Vagina (tissue), 2 donors: ENCODE results near the gene NUMB. TPM values are rescaled to one million over a fixed set of nuclear protein-coding genes. Genes with fewer than 3 reads are reported as not detected.

Experiments used
- DNase-seq, 2 donors: peaks; one replicate each; pipeline ENCODE4 v3.0.0-alpha.2; 2017; ENCODE audit errors: extremely low spot score in 2 of 2
- H3K27ac ChIP-seq: fragments of 200-600 bp; sonication (generic); one replicate; pipeline ENCODE4 v1.5.1; 2019
- H3K27me3 ChIP-seq: fragments of 200-600 bp; sonication (generic); one replicate; pipeline ENCODE4 v1.5.1; 2019
- H3K36me3 ChIP-seq, 2 donors: fragments of 200-600 bp; sonication (generic); one replicate each; pipeline ENCODE4 v1.5.1; 2017 to 2019
- H3K4me1 ChIP-seq: fragments of 200-600 bp; sonication (generic); one replicate; pipeline ENCODE4 v1.5.1; 2019
- H3K4me3 ChIP-seq, 2 donors: fragments of 200-600 bp; sonication (generic); 1 replicate in 1 of 2; 2 replicates in 1 of 2; pipeline ENCODE4 v1.5.1; 2016 to 2019
- H3K9me3 ChIP-seq: fragments of 200-600 bp; sonication (generic); one replicate; pipeline ENCODE4 v1.5.1; 2019
- POLR2A ChIP-seq, 2 donors: fragments of 450-650 bp; IDR thresholded peaks; one replicate each; pipeline ENCODE4 v1.6.1; 2017; ENCODE audit warnings: antibody characterized with exemption in 2 of 2, mild to moderate bottlenecking in 2 of 2, moderate library complexity in 2 of 2
- POLR2AphosphoS5 ChIP-seq, 2 donors: sonication (generic); formaldehyde crosslinking; IDR thresholded peaks; one replicate each; pipeline ENCODE4 v1.9.0; 2017; ENCODE audit warnings: antibody characterized with exemption in 2 of 2, mild to moderate bottlenecking in 2 of 2, low read depth in 1 of 2; ENCODE audit not compliant: insufficient read depth in 1 of 2
- intact Hi-C: fragments of 100-400 bp; cut with DNase I; formaldehyde crosslinking; loops from one replicate; pipeline ENCODE4 v1.15.1; 2023
- total RNA-seq: library from RNA; depleted of rRNA; stranded (reverse); fragments of >200 nt; gene quantifications from one replicate; pipeline ENCODE4 v1.2.3, GENCODE V29; 2016
- TF ChIP-seq, protein P1 (sequence below), 3 experiments: fragments of 450-650 bp in 2 of 3; fragments of 200-600 bp in 1 of 3; sonication (generic) in 1 of 3; IDR thresholded peaks; one replicate each; pipeline ENCODE4 v1.5.1; 2017 to 2019; ENCODE audit warnings: antibody characterized with exemption in 3 of 3, mild to moderate bottlenecking in 2 of 3, moderate library complexity in 2 of 3

The NUMB gene
- total RNA-seq, 1 donor from 2014 or later = 48.1 TPM

DNA sequence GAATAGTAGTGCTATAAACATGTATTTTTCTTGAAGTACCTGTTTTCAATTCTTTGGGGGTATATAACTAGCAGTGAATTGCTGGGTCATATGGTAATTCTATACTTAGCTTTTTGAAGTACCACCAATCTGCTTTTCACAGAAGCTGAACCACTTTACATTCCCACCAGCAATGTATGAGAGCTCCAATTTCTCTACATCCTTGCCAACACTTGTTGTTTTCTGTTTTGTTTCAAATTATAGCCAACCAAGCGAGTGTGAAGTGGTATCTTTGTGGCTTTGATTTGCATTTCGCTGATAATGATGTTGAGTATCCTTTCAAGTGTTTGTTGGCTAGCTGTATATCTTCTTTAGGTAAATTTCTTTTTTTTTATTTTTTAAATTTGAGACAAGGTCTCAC is 125.3 kb downstream of the NUMB start:
- Histone ChIP-seq H3K9me3 (no peaks in the 10 kb centered on the region), H3K4me1 (peaks cover 9% of the 10 kb centered on the region), H3K27me3 (no peaks in the 10 kb centered on the region), H3K36me3 (no peaks in the 10 kb centered on the region), H3K27ac (no peak overlapping the region), H3K4me3 (no peak overlapping the region)
- TF ChIP-seq POLR2A (IDR thresholded peaks at IDR 0.05) (no peak), POLR2AphosphoS5 (IDR thresholded peaks at IDR 0.05; ENCODE audit: insufficient read depth in 1 of 2, low read depth in 1 of 2) (no peak)
- TF ChIP-seq, protein P1, sequence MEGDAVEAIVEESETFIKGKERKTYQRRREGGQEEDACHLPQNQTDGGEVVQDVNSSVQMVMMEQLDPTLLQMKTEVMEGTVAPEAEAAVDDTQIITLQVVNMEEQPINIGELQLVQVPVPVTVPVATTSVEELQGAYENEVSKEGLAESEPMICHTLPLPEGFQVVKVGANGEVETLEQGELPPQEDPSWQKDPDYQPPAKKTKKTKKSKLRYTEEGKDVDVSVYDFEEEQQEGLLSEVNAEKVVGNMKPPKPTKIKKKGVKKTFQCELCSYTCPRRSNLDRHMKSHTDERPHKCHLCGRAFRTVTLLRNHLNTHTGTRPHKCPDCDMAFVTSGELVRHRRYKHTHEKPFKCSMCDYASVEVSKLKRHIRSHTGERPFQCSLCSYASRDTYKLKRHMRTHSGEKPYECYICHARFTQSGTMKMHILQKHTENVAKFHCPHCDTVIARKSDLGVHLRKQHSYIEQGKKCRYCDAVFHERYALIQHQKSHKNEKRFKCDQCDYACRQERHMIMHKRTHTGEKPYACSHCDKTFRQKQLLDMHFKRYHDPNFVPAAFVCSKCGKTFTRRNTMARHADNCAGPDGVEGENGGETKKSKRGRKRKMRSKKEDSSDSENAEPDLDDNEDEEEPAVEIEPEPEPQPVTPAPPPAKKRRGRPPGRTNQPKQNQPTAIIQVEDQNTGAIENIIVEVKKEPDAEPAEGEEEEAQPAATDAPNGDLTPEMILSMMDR (IDR thresholded peaks at IDR 0.05) = no peak
- intact Hi-C loops = no loop called here
- DNase-seq = no peak

DNA sequence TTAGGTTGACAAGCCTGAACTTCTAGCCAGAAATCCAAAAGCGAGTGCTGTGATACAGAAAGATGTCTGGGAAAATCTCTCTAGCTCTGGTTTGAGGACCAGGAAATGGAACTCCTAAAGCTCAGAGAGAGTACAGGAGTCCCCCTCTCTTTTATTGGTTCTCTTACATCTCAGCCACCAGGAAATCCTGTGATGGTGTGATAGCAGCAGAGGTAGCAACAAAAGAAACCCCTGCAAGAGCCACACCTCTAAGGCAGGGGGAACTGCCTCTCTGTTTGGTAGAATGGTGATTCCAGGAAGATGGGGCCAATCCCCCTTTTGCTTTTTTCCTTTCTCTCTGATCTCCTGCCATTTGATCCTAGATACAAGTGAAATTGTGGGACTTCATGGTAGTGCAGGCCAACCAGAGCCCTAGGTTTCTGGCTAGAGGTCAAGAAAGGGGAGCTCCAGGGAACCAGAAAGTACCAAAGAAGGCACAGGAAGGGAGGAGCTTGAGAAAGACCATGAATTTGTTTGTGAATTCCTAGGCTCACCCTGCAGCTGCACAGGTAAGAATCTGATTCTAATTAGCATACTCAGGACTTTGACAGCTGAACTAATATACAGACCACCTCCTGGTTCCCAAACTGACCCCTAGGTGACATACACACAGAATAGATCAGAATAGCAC is 132.6 kb downstream of the NUMB start:
- DNase-seq = no peak
- no peak overlapping the region for H3K4me3 ChIP-seq
- no peaks in the 10 kb centered on the region for H3K36me3 ChIP-seq
- H3K4me1 ChIP-seq = no peaks in the 10 kb centered on the region
- H3K27ac ChIP-seq = no peak overlapping the region
- no peaks in the 10 kb centered on the region for H3K27me3 ChIP-seq
- H3K9me3 ChIP-seq = no peaks in the 10 kb centered on the region
- TF ChIP-seq POLR2A (IDR thresholded peaks at IDR 0.05) = no peak
- intact Hi-C loops = no loop called here

DNA sequence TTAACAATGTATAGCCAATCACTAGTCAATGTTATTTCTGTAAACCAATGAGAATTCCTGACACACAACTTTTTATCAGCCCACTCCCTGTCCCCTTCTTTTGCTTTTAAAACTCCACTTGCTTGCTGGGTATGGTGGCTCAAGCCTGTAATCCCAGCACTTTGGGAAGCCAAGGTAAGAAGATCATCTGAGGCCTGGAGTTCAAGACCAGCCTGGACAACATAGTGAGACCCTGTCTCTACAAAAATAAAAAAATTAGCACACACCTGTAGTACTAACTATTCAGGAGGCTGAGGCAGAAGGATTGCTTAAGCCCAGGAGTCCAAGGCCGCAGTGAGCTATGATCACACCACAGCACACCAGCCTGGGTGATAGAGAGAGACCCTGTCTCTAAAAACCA is 133.3 kb downstream of the NUMB start:
- Histone ChIP-seq H3K27me3 (no peaks in the 10 kb centered on the region), H3K27ac (no peak overlapping the region), H3K9me3 (no peaks in the 10 kb centered on the region), H3K4me3 (no peak overlapping the region), H3K4me1 (no peaks in the 10 kb centered on the region), H3K36me3 (peaks cover 0 to under 1% of the 10 kb centered on the region in 2 donors)
- TF ChIP-seq POLR2A (IDR thresholded peaks at IDR 0.05) (no peak), POLR2AphosphoS5 (IDR thresholded peaks at IDR 0.05; ENCODE audit: insufficient read depth in 1 of 2, low read depth in 1 of 2) (no peak)
- TF ChIP-seq, protein P1 (IDR thresholded peaks at IDR 0.05) = no peak
- intact Hi-C loops = no loop called here
- no peak for DNase-seq

DNA sequence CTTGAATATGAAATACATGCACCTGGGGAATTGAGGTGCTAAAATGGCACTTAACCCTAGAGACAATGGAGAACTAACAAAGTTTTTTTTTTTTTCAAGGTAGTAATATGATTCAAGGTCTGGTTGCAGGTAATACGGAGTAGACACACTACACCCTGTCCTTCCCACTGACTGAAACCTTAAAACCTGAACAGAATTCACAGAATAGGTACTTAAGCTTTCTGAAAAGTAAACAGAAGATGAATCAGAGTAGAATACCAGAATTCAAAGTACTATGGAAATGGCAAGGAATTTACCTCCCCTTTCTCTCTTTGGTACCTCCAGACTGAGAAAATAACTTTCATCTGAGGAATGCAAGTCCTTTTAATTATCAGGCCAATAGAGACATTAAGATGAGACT is 133.8 kb downstream of the NUMB start:
- no peak for TF ChIP-seq POLR2A (IDR thresholded peaks at IDR 0.05)
- TF ChIP-seq, protein P1 (IDR thresholded peaks at IDR 0.05) = no peak
- TF ChIP-seq POLR2AphosphoS5 (IDR thresholded peaks at IDR 0.05; ENCODE audit: insufficient read depth in 1 of 2, low read depth in 1 of 2) = no peak
- Histone ChIP-seq H3K9me3 (no peaks in the 10 kb centered on the region), H3K27me3 (no peaks in the 10 kb centered on the region), H3K27ac (no peak overlapping the region), H3K4me3 (no peak overlapping the region), H3K4me1 (no peaks in the 10 kb centered on the region), H3K36me3 (peaks cover 0 to 4% of the 10 kb centered on the region in 2 donors)
- no peak for DNase-seq
- intact Hi-C loops = no loop called here

DNA sequence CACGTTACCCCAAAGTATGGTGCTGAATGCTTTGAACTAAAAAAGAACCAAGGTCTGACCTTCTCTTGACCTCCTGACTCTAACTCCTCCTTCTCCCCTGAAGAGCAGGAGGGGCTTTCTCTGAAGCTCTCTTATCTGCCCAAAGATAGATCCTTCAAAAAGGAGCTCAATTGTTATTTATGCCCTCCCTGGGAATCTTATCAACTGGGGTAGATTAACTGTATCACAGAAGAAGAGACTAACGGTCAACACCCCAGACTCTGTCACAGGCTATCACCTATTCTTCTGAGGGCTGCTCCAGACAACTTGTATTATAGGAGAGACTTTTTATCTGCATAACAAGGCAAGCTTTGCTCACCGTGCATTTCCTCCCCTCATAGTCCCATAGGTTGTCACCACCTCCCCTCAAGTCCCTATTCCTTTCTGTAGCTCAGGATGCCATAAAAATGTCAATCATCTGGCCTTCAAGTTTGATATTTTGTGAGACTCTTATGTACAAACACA is 134.4 kb downstream of the NUMB start:
- intact Hi-C loops = no loop called here
- no peaks in the 10 kb centered on the region for H3K27me3 ChIP-seq
- no peaks in the 10 kb centered on the region for H3K9me3 ChIP-seq
- TF ChIP-seq, protein P1 (IDR thresholded peaks at IDR 0.05) = no peak
- H3K27ac ChIP-seq = no peak overlapping the region
- DNase-seq = no peak
- peaks cover 0 to 4% of the 10 kb centered on the region in 2 donors for H3K36me3 ChIP-seq
- H3K4me1 ChIP-seq = no peaks in the 10 kb centered on the region
- no peak overlapping the region for H3K4me3 ChIP-seq
